ENCODE measurements around the gene ACOT4. TPM values are rescaled to one million over a fixed set of nuclear protein-coding genes. Genes with fewer than 3 reads are reported as not detected.
"Not testable (repeated sequence)": the region's sequence is repeated elsewhere in the genome, so short reads cannot be mapped to it uniquely, and the experiment has no call there.

ACOT4 gene
- total RNA-seq, 1 donor from 2014 or later = 1.2 TPM

DNA sequence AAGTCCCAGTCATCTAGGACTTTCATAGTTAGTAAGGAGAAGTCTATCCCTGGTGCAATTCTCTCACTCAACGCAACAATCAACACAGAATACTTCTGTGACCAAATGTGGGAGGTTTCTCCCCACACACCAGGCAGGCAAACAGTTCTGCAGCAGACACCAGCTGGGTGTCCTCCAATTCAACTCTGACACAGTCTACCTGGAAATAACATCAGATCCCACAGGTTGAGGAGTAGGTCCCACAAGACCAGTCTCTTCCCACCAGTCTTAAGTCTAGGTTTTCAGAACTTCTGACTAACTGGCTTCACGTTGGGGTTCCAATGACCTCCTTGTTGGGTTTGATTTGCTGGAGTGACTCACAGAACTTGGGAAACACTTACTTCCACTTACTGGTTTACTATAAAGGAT is 35.5 kb downstream of the ACOT4 start:
- FAIRE-seq (no peak), DNase-seq (ENCODE audit: low spot score in 2 of 2) (no peak)

DNA sequence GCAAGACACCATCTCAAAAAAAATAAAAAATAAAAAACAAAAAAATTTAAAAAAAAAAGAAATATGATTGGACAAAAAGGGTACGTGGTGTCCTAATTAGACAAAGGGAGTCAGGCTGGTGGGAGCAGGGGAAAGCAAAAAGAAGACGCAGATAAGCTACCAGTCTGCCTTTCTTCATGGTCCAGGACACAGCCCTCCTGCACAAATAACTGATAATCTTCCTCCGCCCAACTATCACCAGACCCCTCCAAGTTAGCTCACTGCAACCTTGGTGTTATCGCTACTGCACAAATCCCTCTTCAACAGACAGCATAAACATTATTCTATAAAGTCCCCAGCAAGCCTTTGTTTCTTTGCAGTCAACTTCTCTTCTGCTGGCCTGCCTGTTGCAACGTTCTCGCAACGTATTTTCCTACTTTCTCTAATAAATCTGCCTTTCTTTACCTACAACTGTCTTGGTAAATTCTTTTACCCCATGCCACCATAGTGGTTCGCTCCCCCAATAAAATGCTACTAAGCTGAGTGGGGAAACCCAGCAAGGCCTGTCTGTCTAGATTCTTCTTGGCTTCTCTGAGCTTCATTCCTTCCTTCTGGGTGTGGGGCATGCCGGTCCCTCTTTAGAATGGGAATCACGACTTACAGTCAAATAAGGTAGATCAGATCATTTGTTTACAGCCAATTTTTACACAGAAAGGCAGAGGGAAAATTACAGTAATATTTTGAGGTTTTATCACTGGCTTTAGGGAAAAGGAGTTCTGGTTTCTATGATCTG is 38.5 kb downstream of the ACOT4 start:
- FAIRE-seq (no peak), DNase-seq (ENCODE audit: low spot score in 2 of 2) (no peak)

DNA sequence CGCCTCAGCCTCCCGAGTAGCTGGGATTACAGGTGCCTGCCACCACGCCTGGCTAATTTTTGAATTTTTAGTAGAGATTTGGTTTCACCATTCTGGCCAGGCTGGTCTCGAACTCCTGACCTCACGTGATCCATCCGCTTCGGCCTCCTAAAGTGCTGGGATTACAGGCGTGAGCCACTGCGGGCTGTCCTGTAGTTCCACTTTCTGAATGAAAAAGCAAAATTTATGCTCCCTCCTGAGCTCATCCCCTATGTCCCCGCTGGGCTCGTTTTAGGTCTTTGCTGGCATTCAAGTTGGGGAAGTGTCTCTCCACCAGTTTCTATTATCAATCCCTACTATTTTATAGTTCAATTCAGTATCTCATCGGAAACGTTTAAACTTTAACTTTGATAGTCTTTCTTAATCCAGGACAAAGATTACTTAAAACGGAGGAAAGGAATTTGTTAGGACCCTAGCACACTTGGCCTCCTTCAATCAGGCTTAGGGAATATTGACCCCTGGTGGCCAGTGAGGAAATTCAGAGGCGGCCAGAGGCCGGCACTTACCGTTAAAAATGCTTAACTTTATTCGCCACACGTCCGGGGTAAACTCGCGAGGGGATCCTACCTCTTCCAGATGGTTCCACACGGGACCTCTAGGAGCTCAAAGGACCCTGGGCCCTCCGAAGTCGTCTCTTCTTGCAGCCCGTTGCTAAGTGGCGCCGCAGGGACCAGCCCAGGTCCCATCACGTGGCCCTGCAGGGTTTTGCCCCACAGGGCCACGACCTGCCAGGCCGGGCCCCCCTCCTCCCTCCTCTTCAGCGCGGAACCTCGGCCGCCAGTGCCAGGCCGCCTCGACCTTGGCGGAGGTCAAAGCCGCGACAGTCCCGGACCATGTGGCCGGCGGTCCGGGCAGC is 41.7 kb downstream of the ACOT4 start:
- FAIRE-seq = no peak
- DNase-seq (ENCODE audit: low spot score in 2 of 2) = peak; percentile 58 to 70

DNA sequence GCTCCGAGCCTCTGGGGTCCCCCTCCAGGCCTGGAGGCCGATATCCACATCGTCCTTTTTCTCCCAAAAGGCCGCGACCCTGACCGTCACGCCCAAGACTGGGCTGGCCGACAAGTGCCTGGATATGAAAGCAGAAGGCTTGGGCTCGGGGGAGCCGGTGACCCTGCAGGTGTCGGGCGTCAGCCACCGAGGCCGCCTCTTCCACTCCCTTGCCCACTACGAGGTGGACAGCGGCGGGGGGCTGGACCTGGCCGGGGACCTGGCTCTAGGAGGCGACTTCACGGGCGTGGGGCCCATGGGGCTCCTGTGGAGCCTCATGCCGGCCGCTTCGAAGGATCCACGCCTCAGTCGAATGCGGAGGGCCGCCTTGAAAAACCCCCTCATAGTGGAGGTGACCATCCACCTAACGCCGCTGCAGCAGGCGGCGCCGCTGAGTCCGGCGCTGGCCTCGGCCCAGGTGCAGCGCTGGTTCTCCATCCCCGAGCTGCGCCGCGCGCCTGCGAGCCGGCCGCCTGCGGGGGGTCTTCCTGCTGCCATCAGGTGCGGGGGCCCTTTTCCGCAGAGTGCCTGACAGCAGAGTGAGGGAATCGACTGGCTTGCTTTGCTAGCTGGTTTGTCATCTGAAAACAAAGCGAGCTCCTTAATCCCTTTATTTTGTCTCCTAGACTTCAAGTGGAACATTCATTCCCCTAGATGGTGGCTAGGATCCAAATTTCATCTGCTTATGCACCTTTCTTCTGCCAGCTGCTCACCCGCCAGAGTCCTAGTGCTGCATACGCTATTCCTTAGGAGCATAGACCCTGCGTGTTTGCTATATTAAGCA is 42.5 kb downstream of the ACOT4 start:
- no peak for FAIRE-seq
- peak in 1 of 2 donors; percentile 44 for DNase-seq (ENCODE audit: low spot score in 2 of 2)

DNA sequence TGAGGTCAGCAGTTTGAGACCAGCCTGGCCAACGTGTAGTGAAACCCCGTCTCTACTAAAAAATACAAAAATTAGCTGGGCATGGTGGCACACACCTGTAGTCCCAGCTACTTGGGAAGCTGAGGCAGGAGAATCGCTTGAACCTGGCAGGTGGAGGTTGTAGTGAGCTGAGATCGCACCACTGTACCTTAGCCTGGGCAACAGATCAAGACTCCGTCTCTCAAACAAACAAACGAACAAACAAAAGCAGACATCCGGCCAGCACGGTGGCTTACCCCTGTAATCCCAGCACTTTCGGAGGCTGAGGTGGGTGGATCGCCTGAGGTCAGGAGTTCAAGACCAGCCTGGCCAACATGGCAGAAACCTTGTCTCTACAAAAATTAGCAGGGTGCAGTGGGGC is 44.7 kb downstream of the ACOT4 start:
- not testable (repeated sequence) for DNase-seq (ENCODE audit: low spot score in 2 of 2); FAIRE-seq

DNA sequence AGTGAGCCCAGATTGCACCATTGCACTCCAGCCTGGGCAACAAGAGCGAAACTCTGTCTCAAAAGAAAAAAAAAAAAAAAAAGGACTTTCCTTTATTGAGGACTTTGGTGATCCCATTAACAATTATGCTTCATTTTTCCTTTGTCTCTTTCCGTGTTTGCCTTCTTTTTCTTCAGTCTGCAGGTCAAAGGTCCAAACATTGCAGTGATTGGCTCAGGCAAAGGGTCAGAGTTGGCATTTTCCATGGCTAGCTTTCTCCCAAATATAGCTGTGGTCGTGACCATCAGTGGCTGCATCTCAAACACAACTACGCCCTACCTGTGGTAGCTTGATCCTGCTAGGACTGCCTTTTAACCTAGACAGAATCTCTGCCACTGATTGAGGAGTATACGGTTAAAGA is 46.2 kb downstream of the ACOT4 start:
- no peak for FAIRE-seq

DNA sequence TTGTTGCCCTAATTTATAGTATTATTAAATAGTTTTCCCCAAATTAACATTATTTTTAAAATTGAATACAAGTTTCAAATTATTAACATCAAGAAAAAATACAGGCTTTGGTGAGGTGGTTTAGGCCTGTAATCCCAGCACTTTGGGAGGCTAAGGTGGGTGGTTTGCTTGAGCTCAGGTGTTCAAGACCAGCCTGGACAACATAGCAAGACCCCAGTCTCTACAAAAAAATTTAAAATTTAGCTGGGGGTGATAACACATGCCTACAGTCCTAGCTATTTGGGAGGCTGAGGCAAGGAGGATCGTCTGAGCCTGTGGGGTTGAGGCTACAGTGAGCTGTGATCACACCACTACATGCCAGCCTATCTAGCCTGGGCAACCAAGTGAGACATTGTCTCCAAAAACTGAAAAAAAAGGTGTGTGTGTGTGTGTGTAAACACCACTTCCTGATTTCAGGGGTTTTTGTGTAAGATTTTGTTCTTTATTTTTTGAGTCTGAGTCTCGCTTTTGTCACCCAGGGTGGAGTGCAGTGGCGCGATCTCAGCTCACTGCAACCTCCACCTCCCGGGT is 49.2 kb downstream of the ACOT4 start:
- no peak for DNase-seq (ENCODE audit: low spot score in 2 of 2)
- FAIRE-seq = no peak

More for the DNA sequence above, 46.2 kb downstream of the ACOT4 start:
- DNase-seq (ENCODE audit: low spot score in 2 of 2) = no peak

DNA sequence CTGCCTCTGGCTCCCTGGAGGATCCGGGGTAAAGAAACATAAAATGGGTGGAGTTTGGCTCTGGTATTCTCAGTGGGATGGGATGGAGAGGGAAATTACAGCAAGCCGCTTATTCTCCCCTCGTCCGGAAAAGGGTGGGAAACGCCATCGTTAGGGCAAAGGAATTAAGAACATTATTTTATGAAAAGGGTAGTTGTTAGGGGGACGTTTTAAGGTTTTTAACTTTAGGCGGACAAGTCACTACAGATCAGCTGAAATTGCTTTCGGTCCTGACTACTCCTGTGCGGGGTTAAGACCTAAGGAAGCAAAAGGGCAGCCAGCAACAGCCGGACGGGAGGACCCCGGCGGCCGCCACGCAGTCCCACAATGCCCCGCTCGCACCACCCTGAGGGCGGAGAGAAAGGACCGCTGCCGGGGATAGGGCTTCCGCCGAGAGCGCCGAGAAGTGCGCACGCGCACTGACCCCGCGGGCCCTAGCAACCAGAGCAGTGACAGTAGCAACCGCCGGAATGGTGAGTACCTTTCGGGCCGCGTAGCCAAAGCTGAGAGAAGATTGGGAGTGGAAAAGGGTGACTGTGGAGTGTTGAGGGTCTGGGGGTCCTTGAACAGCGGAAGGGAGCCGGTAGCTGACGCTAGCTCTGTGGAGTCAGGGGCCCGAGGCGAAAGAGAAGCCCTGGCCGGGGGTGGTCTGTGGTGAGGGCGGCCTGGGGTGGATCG is 53.0 kb downstream of the ACOT4 start, which contains the start of gene DNAL1:
Gene DNAL1 (plus strand): TSS at position 456 of the 717 bp plus-strand sequence. CDS start 54 bp downstream, at position 510.
- no peak for FAIRE-seq
- peak; percentile 83 to 91 for DNase-seq (ENCODE audit: low spot score in 2 of 2)

DNA sequence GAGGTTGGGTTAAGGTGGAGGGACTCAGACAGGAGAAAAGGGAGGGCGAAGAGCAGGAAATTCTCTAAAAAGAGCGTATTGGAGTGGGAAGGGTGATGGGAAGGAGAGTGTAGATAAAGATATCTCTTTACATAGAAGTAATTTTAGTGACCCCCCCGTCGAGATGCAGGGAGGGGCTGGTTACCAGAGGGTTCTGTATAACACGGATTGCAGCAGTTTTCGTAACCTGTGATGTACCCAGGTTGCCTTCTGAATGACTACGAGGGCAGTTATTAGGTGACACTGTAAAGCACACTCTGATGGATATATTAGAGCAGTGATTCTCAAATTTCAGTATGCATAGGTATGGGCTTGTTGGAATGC is 53.6 kb downstream of the ACOT4 start:
- no peak for DNase-seq (ENCODE audit: low spot score in 2 of 2)
- no peak for FAIRE-seq

Other genes starting within 250 kb of the ACOT4 start
- gene NUMB, start 133.3 kb upstream of the ACOT4 start, total RNA-seq = 13.5 TPM
- 27.7 TPM for gene RIOX1, start 100.9 kb upstream of the ACOT4 start, total RNA-seq
- 2.4 TPM for gene ACOT1, start 54.7 kb upstream of the ACOT4 start, total RNA-seq
- 0.82 TPM for gene HEATR4, start 32.9 kb upstream of the ACOT4 start, total RNA-seq
- gene ACOT2, start 22.7 kb upstream of the ACOT4 start, total RNA-seq = 28.5 TPM
- not detected for gene ACOT6, start 20.6 kb downstream of the ACOT4 start, total RNA-seq
- 33.4 TPM for gene DNAL1, start 53.1 kb downstream of the ACOT4 start, total RNA-seq
- gene PNMA1, start 122.5 kb downstream of the ACOT4 start, total RNA-seq = 70.5 TPM

Data from frontal cortex (tissue), 4 donors.